ENCODE measurements around the gene TJP1.

DNA sequence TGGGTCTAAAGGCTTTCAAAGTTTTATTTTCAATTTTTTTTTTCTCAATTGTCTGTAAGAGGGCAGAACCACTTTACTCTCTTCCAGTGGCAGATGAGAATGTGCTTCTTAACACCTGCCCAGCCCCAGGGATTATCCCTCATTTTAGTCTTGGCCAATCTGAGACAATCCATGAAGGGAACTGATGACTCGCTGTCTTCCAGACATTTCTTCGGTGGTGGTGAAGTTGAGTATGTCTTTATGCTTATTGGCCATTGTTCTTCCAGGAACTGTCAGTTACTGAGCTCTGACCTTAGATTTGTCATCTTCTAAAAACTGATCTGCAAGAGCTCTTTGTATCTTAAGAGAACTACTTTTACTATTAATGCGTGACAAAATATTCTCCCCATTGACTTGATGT, 139.5 kb downstream of the TJP1 start:
- no peak for TF ChIP-seq GATA3 (IDR thresholded peaks at IDR 0.05; ENCODE audit: low read depth, low read length)
- no peak for TF ChIP-seq GATA2 (IDR thresholded peaks at IDR 0.05; ENCODE audit: low read depth, low read length)
